Naive B cell (primary cell): ENCODE data around the gene POU3F2. TPM values are rescaled to one million over a fixed set of nuclear protein-coding genes. Genes with fewer than 3 reads are reported as not detected.
A peak's percentile ranks its signal among the peaks of the same experiment; 100 is the strongest.

Experiments used
- ATAC-seq, 2 donors: fragments of 150-1000 bp; cut with Tn5 transposase; 2 replicates each; pipeline ENCODE4 v1.10.0; 2021; ENCODE audit warnings: low read depth in 2 of 2, mild to moderate bottlenecking in 2 of 2, moderate library complexity in 2 of 2
- DNase-seq: peaks from one replicate; pipeline ENCODE4 v3.0.0; 2022
- H3K27ac Mint-ChIP-seq, 6 donors: one replicate each; pipeline ENCODE4 v1.8.0; 2020 to 2022; ENCODE audit warnings: mild to moderate bottlenecking in 6 of 6, mixed read lengths in 6 of 6, moderate library complexity in 5 of 6, inconsistent platforms in 2 of 6
- H3K27me3 Mint-ChIP-seq, 3 donors: one replicate each; pipeline ENCODE4 v1.8.0; 2021 to 2022; ENCODE audit warnings: mixed read lengths in 3 of 3, mild to moderate bottlenecking in 1 of 3
- H3K36me3 Mint-ChIP-seq, 2 donors: one replicate each; pipeline ENCODE4 v1.8.0; 2020 to 2022; ENCODE audit warnings: mixed read lengths in 2 of 2, inconsistent platforms in 1 of 2, mild to moderate bottlenecking in 1 of 2
- H3K4me1 Mint-ChIP-seq, 3 donors: one replicate each; pipeline ENCODE4 v1.8.0; 2020 to 2022; ENCODE audit warnings: mixed read lengths in 3 of 3, inconsistent platforms in 1 of 3, mild to moderate bottlenecking in 1 of 3, moderate library complexity in 1 of 3
- H3K4me3 Mint-ChIP-seq, 8 donors: one replicate each; pipeline ENCODE4 v1.8.0; 2020 to 2022; ENCODE audit warnings: mild to moderate bottlenecking in 8 of 8, mixed read lengths in 8 of 8, moderate library complexity in 8 of 8, inconsistent platforms in 2 of 8
- H3K9me3 Mint-ChIP-seq, 7 donors: one replicate each; pipeline ENCODE4 v1.8.0; 2020 to 2022; ENCODE audit warnings: mixed read lengths in 7 of 7, mild to moderate bottlenecking in 5 of 7, inconsistent platforms in 2 of 7, moderate library complexity in 1 of 7
- polyA plus RNA-seq, 6 donors: library from polyadenylated mRNA; unstranded; fragments of 300-500 nt; fragmentation: Illumina TruSeq; gene quantifications; one replicate each; pipeline ENCODE4 v1.2.3, GENCODE V29; 2021; ENCODE audit warnings: low read depth in 6 of 6

POU3F2 gene
- polyA plus RNA-seq, result not detected

DNA sequence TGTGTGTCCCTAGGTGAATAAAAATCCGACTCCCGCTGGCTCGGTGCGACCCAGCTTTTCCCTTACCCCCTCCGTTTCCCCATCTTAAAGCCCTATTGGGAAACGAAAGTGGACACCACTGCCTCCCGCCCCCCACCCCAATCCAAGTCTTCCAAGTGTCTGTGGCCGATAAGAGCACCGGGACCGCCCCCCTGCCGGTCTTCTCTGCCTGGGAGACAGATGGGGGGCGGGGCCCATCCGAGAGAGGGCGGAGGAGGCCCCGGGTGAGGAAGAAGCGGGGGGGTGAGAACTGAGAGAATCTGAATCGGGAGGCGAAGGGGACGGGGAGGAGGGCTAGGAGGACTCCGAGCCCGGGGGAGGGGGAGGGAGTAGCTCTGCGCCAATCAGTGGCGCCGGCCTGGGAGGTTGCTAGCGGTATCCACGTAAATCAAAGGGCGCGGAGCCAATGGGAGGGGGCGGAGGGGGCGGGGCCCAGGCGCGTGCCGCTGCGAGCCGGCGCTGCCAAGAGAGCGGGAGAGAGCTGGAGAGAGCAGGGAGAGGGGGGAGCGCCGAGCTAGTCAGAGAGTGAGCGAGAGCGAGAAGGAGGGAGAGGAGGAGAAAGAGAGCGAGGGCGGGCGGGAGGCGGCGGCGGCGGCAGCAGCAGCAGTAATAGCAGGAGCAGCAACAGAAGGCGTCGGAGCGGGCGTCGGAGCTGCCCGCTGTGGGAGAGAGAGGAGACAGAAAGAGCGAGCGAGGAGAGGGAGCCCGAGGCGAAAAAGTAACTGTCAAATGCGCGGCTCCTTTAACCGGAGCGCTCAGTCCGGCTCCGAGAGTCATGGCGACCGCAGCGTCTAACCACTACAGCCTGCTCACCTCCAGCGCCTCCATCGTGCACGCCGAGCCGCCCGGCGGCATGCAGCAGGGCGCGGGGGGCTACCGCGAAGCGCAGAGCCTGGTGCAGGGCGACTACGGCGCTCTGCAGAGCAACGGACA is at the start of gene POU3F2:
POU3F2 (plus strand) TSS at position 515 of the 972 bp plus-strand sequence; CDS start at position 815, 300 bp downstream.
- ATAC-seq (peak; percentile 62 to 73), DNase-seq (peak; percentile 52)
- H3K27me3 Mint-ChIP-seq, result peaks cover 77 to 87% (median 86%) of the 10 kb centered on the region in 3 donors
- peaks cover 41 to 47% (median 43%) of the 10 kb centered on the region in 3 donors for H3K4me1 Mint-ChIP-seq
- H3K27ac Mint-ChIP-seq, result peak within 1 kb of the TSS in 4 of 6 donors; percentile 63 to 94 (median 72)
- H3K4me3 Mint-ChIP-seq, result peak within 1 kb of the TSS; percentile 89 to 97 (median 92)
- peaks cover 0 to 16% (median 1%) of the 10 kb centered on the region in 7 donors for H3K9me3 Mint-ChIP-seq
- H3K36me3 Mint-ChIP-seq, result peaks cover 0 to 8% of the 10 kb centered on the region in 2 donors

DNA sequence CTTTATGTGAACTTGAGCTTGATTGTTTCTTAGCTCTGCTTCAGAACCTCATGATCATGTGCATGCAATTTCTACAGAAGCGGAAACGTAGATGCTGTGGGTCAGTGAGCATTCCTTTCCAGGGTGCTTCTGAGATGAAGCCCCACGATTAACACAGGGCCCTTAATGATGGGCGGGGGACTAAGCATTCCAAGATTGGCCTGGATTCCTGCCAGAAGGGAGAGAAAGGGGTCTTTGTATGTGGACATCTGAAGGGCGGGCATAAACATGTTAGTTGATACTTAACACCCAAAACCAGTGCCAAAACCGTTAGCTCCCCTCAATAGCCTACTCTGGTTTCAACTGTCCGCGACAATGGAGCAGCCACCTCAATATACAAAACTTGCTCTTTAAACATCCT is 46.9 kb upstream of the POU3F2 start:
- no peak overlapping the region for H3K27ac Mint-ChIP-seq
- no peaks in the 10 kb centered on the region for H3K36me3 Mint-ChIP-seq
- no peak for ATAC-seq
- DNase-seq, result no peak
- H3K4me3 Mint-ChIP-seq, result no peak overlapping the region
- H3K27me3 Mint-ChIP-seq, result peaks cover 27 to 49% (median 46%) of the 10 kb centered on the region in 3 donors
- no peaks in the 10 kb centered on the region for H3K4me1 Mint-ChIP-seq
- H3K9me3 Mint-ChIP-seq, result peaks cover 0 to 7% (median 0%) of the 10 kb centered on the region in 7 donors

DNA sequence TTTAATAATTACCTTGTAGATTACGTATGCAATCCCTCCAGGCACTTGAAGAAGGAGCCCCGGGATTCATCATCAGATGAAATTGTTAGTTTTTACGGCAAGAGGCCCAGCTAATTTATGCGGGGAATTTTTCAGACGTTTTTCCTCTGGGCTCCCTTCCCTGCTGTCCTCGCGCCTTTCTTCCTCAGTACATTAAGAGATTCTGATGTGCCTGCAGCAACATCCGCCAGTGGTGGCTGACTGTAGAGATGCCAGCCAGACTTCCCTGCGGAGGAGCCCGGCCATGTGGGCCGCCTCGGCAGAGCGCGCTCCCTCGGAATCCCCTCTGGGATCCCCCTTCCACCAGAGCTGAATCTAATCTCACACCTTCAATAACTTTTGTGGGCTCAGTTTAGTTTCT is 46.4 kb upstream of the POU3F2 start:
- no peak for DNase-seq
- Mint-ChIP-seq H3K4me1 (no peaks in the 10 kb centered on the region), H3K27me3 (peaks cover 27 to 44% (median 44%) of the 10 kb centered on the region in 3 donors), H3K27ac (no peak overlapping the region), H3K36me3 (no peaks in the 10 kb centered on the region), H3K9me3 (peaks cover 0 to 7% (median 0%) of the 10 kb centered on the region in 7 donors), H3K4me3 (no peak overlapping the region)
- no peak for ATAC-seq

DNA sequence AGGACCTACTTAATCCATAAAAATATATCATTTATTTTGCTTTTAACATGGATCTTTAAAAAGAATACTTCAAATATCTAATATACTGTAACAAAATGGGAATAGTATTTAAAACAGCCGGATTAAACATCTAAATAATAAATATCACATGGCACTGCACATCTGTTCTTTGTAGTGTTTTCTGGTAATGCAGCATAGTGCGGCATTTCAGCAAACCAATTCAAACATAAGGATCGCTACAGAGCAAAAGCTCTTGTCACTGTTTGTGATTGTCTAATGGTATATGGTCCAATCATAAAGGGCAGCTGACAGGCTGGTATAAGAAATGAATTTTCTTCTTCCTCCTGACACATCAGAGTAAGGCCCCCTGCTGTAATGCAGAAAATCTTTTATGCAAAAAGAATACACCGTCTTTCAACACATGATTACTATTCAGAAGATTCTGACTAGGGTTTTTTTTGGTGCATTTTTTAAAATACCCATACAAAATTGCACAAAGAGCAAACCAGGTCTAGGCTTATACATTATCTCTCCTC is 40.0 kb upstream of the POU3F2 start:
- DNase-seq (no peak), ATAC-seq (no peak)
- peaks cover 0 to 7% (median 2%) of the 10 kb centered on the region in 7 donors for H3K9me3 Mint-ChIP-seq
- no peaks in the 10 kb centered on the region for H3K4me1 Mint-ChIP-seq
- H3K4me3 Mint-ChIP-seq, result no peak overlapping the region
- no peak overlapping the region for H3K27ac Mint-ChIP-seq
- H3K27me3 Mint-ChIP-seq, result peaks cover 10 to 27% (median 25%) of the 10 kb centered on the region in 3 donors
- H3K36me3 Mint-ChIP-seq, result no peaks in the 10 kb centered on the region

DNA sequence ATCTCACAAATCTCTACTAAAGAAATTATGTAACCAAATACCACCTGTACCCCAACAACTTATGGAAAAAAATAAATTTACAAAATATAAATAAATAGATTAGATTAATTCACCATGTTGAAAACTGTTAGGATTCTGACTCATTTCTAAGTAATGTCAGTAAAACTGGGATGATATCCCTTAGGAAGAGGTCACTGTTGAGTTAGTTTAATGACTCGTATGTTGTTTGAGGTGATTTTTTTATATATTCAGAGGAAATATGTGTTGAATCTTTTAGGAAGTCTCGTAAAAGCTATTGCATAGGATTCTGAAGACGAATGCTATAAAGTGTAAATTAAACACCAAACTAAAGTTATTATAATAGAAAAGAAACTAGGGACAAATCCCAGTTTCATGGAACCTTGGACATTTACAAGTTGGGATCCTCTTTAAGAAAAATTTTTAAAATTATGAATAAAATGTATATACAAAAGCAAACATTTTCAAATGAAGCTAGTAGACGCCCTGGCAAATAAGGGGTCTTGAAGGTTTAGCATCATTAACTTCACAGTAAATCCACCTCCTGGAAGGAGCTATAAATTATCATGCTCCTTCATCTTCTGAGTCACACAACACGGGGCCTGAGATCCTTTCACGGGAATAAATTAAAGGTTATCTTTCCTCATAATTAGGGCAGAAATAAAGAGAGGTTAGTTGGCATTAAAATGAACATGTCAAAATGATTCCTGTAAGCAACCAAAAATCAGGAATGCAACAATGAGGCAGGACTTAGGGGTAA is 37.0 kb upstream of the POU3F2 start:
- Mint-ChIP-seq H3K27me3 (peaks cover 14 to 29% (median 29%) of the 10 kb centered on the region in 3 donors), H3K9me3 (peaks cover 0 to 7% (median 2%) of the 10 kb centered on the region in 7 donors), H3K4me3 (no peak overlapping the region), H3K36me3 (no peaks in the 10 kb centered on the region), H3K27ac (no peak overlapping the region), H3K4me1 (no peaks in the 10 kb centered on the region)
- DNase-seq (no peak), ATAC-seq (no peak)

DNA sequence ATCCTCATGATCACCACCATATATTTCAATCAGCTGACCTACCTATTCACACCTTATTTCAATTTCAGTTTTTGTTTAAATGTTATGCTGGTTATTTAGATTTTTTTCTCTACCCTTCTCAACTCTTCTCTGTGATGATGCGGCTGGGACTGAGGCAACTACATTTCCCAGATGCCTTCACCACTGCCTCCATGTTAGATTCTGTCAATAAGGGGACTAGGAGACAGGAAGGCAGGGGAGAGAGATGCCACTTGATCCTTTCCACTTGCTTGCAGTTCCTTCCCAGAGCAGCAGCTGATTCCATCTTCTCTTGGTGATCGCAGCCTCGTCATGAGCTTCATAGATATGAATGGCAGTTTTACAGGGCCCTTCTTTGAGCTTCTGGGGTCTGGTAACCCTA is 33.5 kb upstream of the POU3F2 start:
- ATAC-seq, result no peak
- Mint-ChIP-seq H3K4me3 (no peak overlapping the region), H3K27ac (no peak overlapping the region), H3K9me3 (peaks cover 2 to 16% (median 8%) of the 10 kb centered on the region in 7 donors), H3K27me3 (peaks cover 23 to 39% (median 30%) of the 10 kb centered on the region in 3 donors), H3K36me3 (no peaks in the 10 kb centered on the region), H3K4me1 (no peaks in the 10 kb centered on the region)
- DNase-seq, result no peak

DNA sequence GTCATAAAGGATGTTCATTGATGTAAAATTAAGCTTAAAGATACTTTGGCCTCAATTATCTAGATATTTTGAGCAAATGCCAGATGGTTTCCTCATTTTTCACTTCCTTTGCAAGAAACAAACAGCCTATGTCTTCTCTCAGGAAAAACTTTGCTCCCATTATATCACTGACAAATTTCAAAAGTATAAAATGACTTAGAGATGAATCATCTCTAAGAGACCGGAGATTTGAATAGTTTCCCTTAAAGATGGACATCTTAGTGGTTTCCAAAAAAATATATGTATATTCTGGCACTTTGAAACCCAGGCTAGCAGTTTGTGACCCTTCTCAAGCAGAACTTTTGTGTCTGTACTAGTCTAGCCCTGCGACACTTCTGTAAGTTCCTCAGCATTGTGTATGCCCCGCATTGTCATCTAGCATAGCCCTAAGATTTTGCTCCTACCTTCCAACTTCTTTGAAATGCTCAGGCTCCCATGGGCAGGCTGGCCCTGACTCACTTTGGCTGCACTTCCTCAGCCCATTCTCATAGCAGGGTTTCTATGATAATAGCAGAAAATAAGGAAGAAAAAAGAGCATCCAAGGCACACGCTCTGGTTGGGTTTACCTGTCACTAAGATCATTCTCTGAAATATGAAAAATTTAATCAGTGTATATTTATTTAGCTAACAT is 25.7 kb upstream of the POU3F2 start:
- H3K27ac Mint-ChIP-seq, result no peak overlapping the region
- peaks cover 2 to 21% (median 6%) of the 10 kb centered on the region in 7 donors for H3K9me3 Mint-ChIP-seq
- no peaks in the 10 kb centered on the region for H3K4me1 Mint-ChIP-seq
- H3K27me3 Mint-ChIP-seq, result peaks cover 8 to 19% (median 8%) of the 10 kb centered on the region in 3 donors
- ATAC-seq (no peak), DNase-seq (no peak)
- no peak overlapping the region for H3K4me3 Mint-ChIP-seq
- H3K36me3 Mint-ChIP-seq, result no peaks in the 10 kb centered on the region

DNA sequence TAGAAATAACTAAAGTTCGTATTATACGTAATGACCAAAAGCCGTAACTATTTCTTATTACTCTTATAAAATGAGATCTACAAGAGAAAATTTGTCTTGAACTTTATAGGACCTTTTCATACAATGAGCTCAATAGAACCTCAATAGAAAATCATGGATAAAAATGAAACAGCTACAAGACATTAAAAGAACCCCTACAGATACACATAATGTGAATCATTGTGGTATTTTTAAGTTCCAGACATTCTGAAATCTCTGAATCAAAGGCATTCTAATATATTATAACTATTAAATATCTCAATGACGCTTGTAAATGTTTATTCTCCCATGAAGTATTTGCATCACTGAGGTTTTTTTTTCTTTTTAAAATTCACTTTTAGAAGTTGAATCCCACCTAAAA is 22.2 kb upstream of the POU3F2 start:
- Mint-ChIP-seq H3K36me3 (no peaks in the 10 kb centered on the region), H3K27ac (no peak overlapping the region), H3K4me1 (no peaks in the 10 kb centered on the region), H3K4me3 (no peak overlapping the region), H3K9me3 (peaks cover 0 to 14% (median 6%) of the 10 kb centered on the region in 7 donors), H3K27me3 (peaks cover 7 to 14% (median 10%) of the 10 kb centered on the region in 3 donors)
- DNase-seq, result no peak
- no peak for ATAC-seq

DNA sequence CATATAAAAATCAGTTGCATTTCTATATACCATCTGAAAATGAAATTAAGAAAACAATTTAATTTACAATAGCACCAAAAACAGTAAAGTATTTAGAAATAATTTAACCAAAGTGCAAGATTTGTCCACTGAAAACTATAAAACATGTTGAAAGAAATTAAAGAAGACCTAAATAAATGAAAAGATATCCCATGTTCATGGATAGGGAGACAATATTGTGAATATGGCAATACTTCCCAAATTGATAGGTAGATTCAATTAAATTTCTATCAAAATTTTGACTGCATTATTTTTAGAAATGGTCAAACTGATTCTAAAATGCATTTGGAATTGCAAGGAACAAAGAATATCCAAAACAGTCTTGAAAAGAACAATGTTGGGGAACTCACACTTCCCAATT is 17.6 kb upstream of the POU3F2 start:
- Mint-ChIP-seq H3K9me3 (peaks cover 0 to 23% (median 6%) of the 10 kb centered on the region in 7 donors), H3K27me3 (peaks cover 47 to 49% (median 49%) of the 10 kb centered on the region in 3 donors), H3K4me3 (no peak overlapping the region), H3K36me3 (no peaks in the 10 kb centered on the region), H3K4me1 (no peaks in the 10 kb centered on the region), H3K27ac (no peak overlapping the region)
- DNase-seq, result no peak
- no peak for ATAC-seq

DNA sequence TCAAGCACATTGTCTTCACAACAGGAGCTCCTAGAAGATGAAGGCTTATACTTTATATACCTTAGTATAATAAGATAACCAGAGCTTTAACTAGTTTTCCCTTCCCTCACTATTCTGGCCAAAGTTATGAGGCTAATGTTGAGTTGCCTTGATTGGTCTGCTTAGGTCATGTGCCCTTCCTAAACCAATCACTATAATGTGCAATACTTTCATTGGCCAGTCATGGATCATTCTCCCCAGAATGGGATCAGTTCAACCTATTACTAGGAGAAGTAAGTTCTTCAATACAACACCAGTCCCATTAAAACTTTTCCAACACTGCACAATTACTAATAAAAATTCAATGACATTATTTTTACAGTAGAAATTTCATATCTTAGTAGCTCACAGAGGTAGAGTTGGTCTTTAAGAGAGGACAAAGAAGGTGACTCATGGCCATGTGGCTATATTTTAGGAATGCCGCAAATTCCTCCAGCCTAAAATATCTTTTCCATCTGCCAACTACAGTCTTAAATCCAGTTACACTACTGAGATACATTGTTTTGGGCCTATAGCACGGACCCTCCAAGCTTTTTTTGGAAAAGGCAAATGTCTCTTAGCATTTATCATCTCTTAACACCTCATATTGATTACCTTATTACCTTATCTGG is 12.5 kb upstream of the POU3F2 start:
- DNase-seq, result no peak

DNA sequence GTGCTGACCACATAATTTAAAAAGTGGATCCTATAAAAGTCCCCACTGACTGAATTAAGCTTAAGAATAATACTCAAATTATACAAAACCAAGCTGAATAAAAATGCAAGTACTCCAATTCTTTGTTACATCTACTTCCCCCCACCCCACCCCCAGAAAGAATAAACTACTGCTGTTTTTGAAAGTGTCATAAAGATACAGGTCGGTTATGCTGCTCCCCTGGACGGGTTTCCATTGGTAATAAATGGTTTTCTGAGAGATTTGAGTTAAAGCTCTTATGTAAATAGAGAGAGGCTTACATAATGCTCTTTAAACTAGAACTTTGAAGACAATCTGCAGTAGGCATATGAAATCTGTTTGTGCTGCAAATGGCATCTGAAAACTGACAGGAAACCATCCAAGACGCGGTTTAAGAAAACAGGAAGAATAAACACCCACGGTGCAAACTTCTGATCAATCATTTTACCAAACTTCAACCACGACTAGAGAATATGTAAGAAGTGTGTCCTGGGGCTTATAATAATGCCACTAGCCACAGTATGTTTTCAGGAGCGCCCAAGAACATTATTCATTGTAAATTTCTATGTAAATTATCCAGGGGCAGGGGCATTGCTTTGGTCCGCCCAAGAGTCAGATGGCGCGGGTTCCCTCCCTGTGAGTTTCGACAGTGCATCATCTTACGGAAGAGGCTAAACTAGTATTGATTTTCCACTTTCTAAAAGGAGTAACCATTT is 10.8 kb upstream of the POU3F2 start:
- no peak for DNase-seq
- H3K36me3 Mint-ChIP-seq, result peaks cover 0 to 14% of the 10 kb centered on the region in 2 donors
- peak overlapping the region in 3 of 6 donors; percentile 7 to 78 (median 59) for H3K27ac Mint-ChIP-seq
- H3K27me3 Mint-ChIP-seq, result peaks cover 82 to 94% (median 91%) of the 10 kb centered on the region in 3 donors
- peak overlapping the region; percentile 1 to 72 (median 53) for H3K4me3 Mint-ChIP-seq
- peaks cover 0 to 10% (median 1%) of the 10 kb centered on the region in 7 donors for H3K9me3 Mint-ChIP-seq
- peaks cover 18 to 29% (median 22%) of the 10 kb centered on the region in 3 donors for H3K4me1 Mint-ChIP-seq
- no peak for ATAC-seq

More for the DNA sequence above, 12.5 kb upstream of the POU3F2 start:
- no peak for ATAC-seq
- Mint-ChIP-seq H3K4me3 (no peak overlapping the region), H3K36me3 (peaks cover 0 to 9% of the 10 kb centered on the region in 2 donors), H3K27ac (no peak overlapping the region), H3K4me1 (peaks cover 9 to 15% (median 11%) of the 10 kb centered on the region in 3 donors), H3K9me3 (peaks cover 0 to 13% (median 6%) of the 10 kb centered on the region in 7 donors), H3K27me3 (peaks cover 78 to 89% (median 88%) of the 10 kb centered on the region in 3 donors)
